ENCODE results near the gene CERK.
A peak's percentile ranks its signal among the peaks of the same experiment; 100 is the strongest.

The CERK gene

GRCh38 chr22:46752286-46752987, 14.4 kb upstream of the CERK start:
- H3K27me3 ChIP-seq (ENCODE audit: control insufficient read depth in 5 of 5, insufficient read depth in 4 of 5, low read length in 5 of 5): peaks cover 4 to 16% (median 11%) of the 10 kb centered on the region in 5 donors
- H3K9me3 ChIP-seq (ENCODE audit: control insufficient read depth in 5 of 5, low read length in 5 of 5): peaks cover 0 to 7% (median 0%) of the 10 kb centered on the region in 5 donors
- peaks cover 16 to 51% (median 39%) of the 10 kb centered on the region in 5 donors for H3K4me1 ChIP-seq (ENCODE audit: control insufficient read depth in 5 of 5, insufficient read depth in 5 of 5, low read length in 5 of 5)
- no peak overlapping the region for H3K4me3 ChIP-seq (ENCODE audit: low read depth in 1 of 5, low read length in 5 of 5)
- peak overlapping the region in 1 of 5 donors; percentile 13 for H3K9ac ChIP-seq (ENCODE audit: low read length in 5 of 5)
- no peaks in the 10 kb centered on the region for H3K36me3 ChIP-seq (ENCODE audit: control insufficient read depth in 5 of 5, insufficient read depth in 5 of 5, low read length in 5 of 5)
- H3K27ac ChIP-seq (ENCODE audit: low read depth, low read length): no peak overlapping the region

- Histone ChIP-seq H3K9me3 (ENCODE audit: control insufficient read depth in 5 of 5, low read length in 5 of 5) (peaks cover 0 to under 1% (median 0%) of the 10 kb centered on the region in 5 donors), H3K9ac (ENCODE audit: low read length in 5 of 5) (no peak overlapping the region), H3K4me1 (ENCODE audit: control insufficient read depth in 5 of 5, insufficient read depth in 5 of 5, low read length in 5 of 5) (peaks cover 16 to 51% (median 39%) of the 10 kb centered on the region in 5 donors), H3K4me3 (ENCODE audit: low read depth in 1 of 5, low read length in 5 of 5) (no peak overlapping the region), H3K36me3 (ENCODE audit: control insufficient read depth in 5 of 5, insufficient read depth in 5 of 5, low read length in 5 of 5) (no peaks in the 10 kb centered on the region), H3K27me3 (ENCODE audit: control insufficient read depth in 5 of 5, insufficient read depth in 4 of 5, low read length in 5 of 5) (peaks cover 4 to 26% (median 18%) of the 10 kb centered on the region in 5 donors), H3K27ac (ENCODE audit: low read depth, low read length) (no peak overlapping the region)
These were observed 12.9 kb upstream of the CERK start for GRCh38 chr22:46750863-46751443.

GRCh38 chr22:46750530-46750800, 12.4 kb upstream of the CERK start:
- no peak overlapping the region for H3K4me3 ChIP-seq (ENCODE audit: low read depth in 1 of 5, low read length in 5 of 5)
- H3K4me1 ChIP-seq (ENCODE audit: control insufficient read depth in 5 of 5, insufficient read depth in 5 of 5, low read length in 5 of 5): peaks cover 16 to 51% (median 39%) of the 10 kb centered on the region in 5 donors
- no peaks in the 10 kb centered on the region for H3K36me3 ChIP-seq (ENCODE audit: control insufficient read depth in 5 of 5, insufficient read depth in 5 of 5, low read length in 5 of 5)
- H3K27me3 ChIP-seq (ENCODE audit: control insufficient read depth in 5 of 5, insufficient read depth in 4 of 5, low read length in 5 of 5): peaks cover 4 to 26% (median 18%) of the 10 kb centered on the region in 5 donors
- H3K9ac ChIP-seq (ENCODE audit: low read length in 5 of 5): no peak overlapping the region
- H3K27ac ChIP-seq (ENCODE audit: low read depth, low read length): no peak overlapping the region
- no peaks in the 10 kb centered on the region for H3K9me3 ChIP-seq (ENCODE audit: control insufficient read depth in 5 of 5, low read length in 5 of 5)

- H3K9ac ChIP-seq (ENCODE audit: low read length in 5 of 5): peak overlapping the region in 1 of 5 donors; percentile 63
- peak overlapping the region in 1 of 5 donors; percentile 10 for H3K4me3 ChIP-seq (ENCODE audit: low read depth in 1 of 5, low read length in 5 of 5)
- no peak overlapping the region for H3K27ac ChIP-seq (ENCODE audit: low read depth, low read length)
These were observed 11.9 kb upstream of the CERK start for GRCh38 chr22:46749682-46750529.

GRCh38 chr22:46748908-46749675, 11.0 kb upstream of the CERK start:
- no peak overlapping the region for H3K27ac ChIP-seq (ENCODE audit: low read depth, low read length)
- H3K36me3 ChIP-seq (ENCODE audit: control insufficient read depth in 5 of 5, insufficient read depth in 5 of 5, low read length in 5 of 5): no peaks in the 10 kb centered on the region
- no peaks in the 10 kb centered on the region for H3K9me3 ChIP-seq (ENCODE audit: control insufficient read depth in 5 of 5, low read length in 5 of 5)
- H3K27me3 ChIP-seq (ENCODE audit: control insufficient read depth in 5 of 5, insufficient read depth in 4 of 5, low read length in 5 of 5): peaks cover 4 to 26% (median 18%) of the 10 kb centered on the region in 5 donors
- H3K9ac ChIP-seq (ENCODE audit: low read length in 5 of 5): peak overlapping the region in 1 of 5 donors; percentile 63
- peaks cover 11 to 42% (median 30%) of the 10 kb centered on the region in 5 donors for H3K4me1 ChIP-seq (ENCODE audit: control insufficient read depth in 5 of 5, insufficient read depth in 5 of 5, low read length in 5 of 5)
- peak overlapping the region in 2 of 5 donors; percentile 10 for H3K4me3 ChIP-seq (ENCODE audit: low read depth in 1 of 5, low read length in 5 of 5)

More at GRCh38 chr22:46749682-46750529, 11.9 kb upstream of the CERK start:
- Histone ChIP-seq H3K27me3 (ENCODE audit: control insufficient read depth in 5 of 5, insufficient read depth in 4 of 5, low read length in 5 of 5) (peaks cover 4 to 26% (median 18%) of the 10 kb centered on the region in 5 donors), H3K36me3 (ENCODE audit: control insufficient read depth in 5 of 5, insufficient read depth in 5 of 5, low read length in 5 of 5) (no peaks in the 10 kb centered on the region), H3K9me3 (ENCODE audit: control insufficient read depth in 5 of 5, low read length in 5 of 5) (no peaks in the 10 kb centered on the region), H3K4me1 (ENCODE audit: control insufficient read depth in 5 of 5, insufficient read depth in 5 of 5, low read length in 5 of 5) (peaks cover 16 to 50% (median 37%) of the 10 kb centered on the region in 5 donors)

GRCh38 chr22:46748206-46748907, 10.3 kb upstream of the CERK start:
- Histone ChIP-seq H3K4me3 (ENCODE audit: low read depth in 1 of 5, low read length in 5 of 5) (no peak overlapping the region), H3K27ac (ENCODE audit: low read depth, low read length) (no peak overlapping the region), H3K9me3 (ENCODE audit: control insufficient read depth in 5 of 5, low read length in 5 of 5) (no peaks in the 10 kb centered on the region), H3K9ac (ENCODE audit: low read length in 5 of 5) (no peak overlapping the region), H3K4me1 (ENCODE audit: control insufficient read depth in 5 of 5, insufficient read depth in 5 of 5, low read length in 5 of 5) (peaks cover 4 to 35% (median 23%) of the 10 kb centered on the region in 5 donors), H3K36me3 (ENCODE audit: control insufficient read depth in 5 of 5, insufficient read depth in 5 of 5, low read length in 5 of 5) (no peaks in the 10 kb centered on the region), H3K27me3 (ENCODE audit: control insufficient read depth in 5 of 5, insufficient read depth in 4 of 5, low read length in 5 of 5) (peaks cover 4 to 26% (median 18%) of the 10 kb centered on the region in 5 donors)

GRCh38 chr22:46747646-46748045, 9.6 kb upstream of the CERK start:
- no peaks in the 10 kb centered on the region for H3K9me3 ChIP-seq (ENCODE audit: control insufficient read depth in 5 of 5, low read length in 5 of 5)
- H3K9ac ChIP-seq (ENCODE audit: low read length in 5 of 5): no peak overlapping the region
- peaks cover 3 to 30% (median 18%) of the 10 kb centered on the region in 5 donors for H3K4me1 ChIP-seq (ENCODE audit: control insufficient read depth in 5 of 5, insufficient read depth in 5 of 5, low read length in 5 of 5)
- no peak overlapping the region for H3K4me3 ChIP-seq (ENCODE audit: low read depth in 1 of 5, low read length in 5 of 5)
- H3K36me3 ChIP-seq (ENCODE audit: control insufficient read depth in 5 of 5, insufficient read depth in 5 of 5, low read length in 5 of 5): no peaks in the 10 kb centered on the region
- peaks cover 4 to 26% (median 18%) of the 10 kb centered on the region in 5 donors for H3K27me3 ChIP-seq (ENCODE audit: control insufficient read depth in 5 of 5, insufficient read depth in 4 of 5, low read length in 5 of 5)
- H3K27ac ChIP-seq (ENCODE audit: low read depth, low read length): no peak overlapping the region

GRCh38 chr22:46746620-46747019, 8.6 kb upstream of the CERK start:
- peaks cover 3 to 30% (median 18%) of the 10 kb centered on the region in 5 donors for H3K4me1 ChIP-seq (ENCODE audit: control insufficient read depth in 5 of 5, insufficient read depth in 5 of 5, low read length in 5 of 5)
- no peaks in the 10 kb centered on the region for H3K36me3 ChIP-seq (ENCODE audit: control insufficient read depth in 5 of 5, insufficient read depth in 5 of 5, low read length in 5 of 5)
- H3K27me3 ChIP-seq (ENCODE audit: control insufficient read depth in 5 of 5, insufficient read depth in 4 of 5, low read length in 5 of 5): peaks cover 4 to 26% (median 18%) of the 10 kb centered on the region in 5 donors
- H3K9me3 ChIP-seq (ENCODE audit: control insufficient read depth in 5 of 5, low read length in 5 of 5): no peaks in the 10 kb centered on the region
- H3K4me3 ChIP-seq (ENCODE audit: low read depth in 1 of 5, low read length in 5 of 5): no peak overlapping the region
- H3K9ac ChIP-seq (ENCODE audit: low read length in 5 of 5): no peak overlapping the region
- no peak overlapping the region for H3K27ac ChIP-seq (ENCODE audit: low read depth, low read length)

GRCh38 chr22:46746192-46746591, 8.1 kb upstream of the CERK start:
- Histone ChIP-seq H3K4me3 (ENCODE audit: low read depth in 1 of 5, low read length in 5 of 5) (no peak overlapping the region), H3K4me1 (ENCODE audit: control insufficient read depth in 5 of 5, insufficient read depth in 5 of 5, low read length in 5 of 5) (peaks cover 3 to 28% (median 22%) of the 10 kb centered on the region in 5 donors), H3K9ac (ENCODE audit: low read length in 5 of 5) (no peak overlapping the region)

More at GRCh38 chr22:46746192-46746591, 8.1 kb upstream of the CERK start:
- Histone ChIP-seq H3K9me3 (ENCODE audit: control insufficient read depth in 5 of 5, low read length in 5 of 5) (no peaks in the 10 kb centered on the region), H3K36me3 (ENCODE audit: control insufficient read depth in 5 of 5, insufficient read depth in 5 of 5, low read length in 5 of 5) (no peaks in the 10 kb centered on the region), H3K27me3 (ENCODE audit: control insufficient read depth in 5 of 5, insufficient read depth in 4 of 5, low read length in 5 of 5) (peaks cover 4 to 26% (median 18%) of the 10 kb centered on the region in 5 donors), H3K27ac (ENCODE audit: low read depth, low read length) (no peak overlapping the region)
